GM03348 (cell line): ENCODE measurements around the gene LRP5.
"Not testable (repeated sequence)": the region's sequence is repeated elsewhere in the genome, so short reads cannot be mapped to it uniquely, and the experiment has no call there.

Source experiments
- DNase-seq: peaks from one replicate; pipeline ENCODE4 v3.0.0; 2012; ENCODE audit warnings: low spot score

LRP5 gene

GRCh38 chr11:68423481-68423880 lies 111.1 kb downstream of the LRP5 start:
- no peak for DNase-seq

GRCh38 chr11:68424101-68424632 lies 111.8 kb downstream of the LRP5 start:
- no peak for DNase-seq

DNA sequence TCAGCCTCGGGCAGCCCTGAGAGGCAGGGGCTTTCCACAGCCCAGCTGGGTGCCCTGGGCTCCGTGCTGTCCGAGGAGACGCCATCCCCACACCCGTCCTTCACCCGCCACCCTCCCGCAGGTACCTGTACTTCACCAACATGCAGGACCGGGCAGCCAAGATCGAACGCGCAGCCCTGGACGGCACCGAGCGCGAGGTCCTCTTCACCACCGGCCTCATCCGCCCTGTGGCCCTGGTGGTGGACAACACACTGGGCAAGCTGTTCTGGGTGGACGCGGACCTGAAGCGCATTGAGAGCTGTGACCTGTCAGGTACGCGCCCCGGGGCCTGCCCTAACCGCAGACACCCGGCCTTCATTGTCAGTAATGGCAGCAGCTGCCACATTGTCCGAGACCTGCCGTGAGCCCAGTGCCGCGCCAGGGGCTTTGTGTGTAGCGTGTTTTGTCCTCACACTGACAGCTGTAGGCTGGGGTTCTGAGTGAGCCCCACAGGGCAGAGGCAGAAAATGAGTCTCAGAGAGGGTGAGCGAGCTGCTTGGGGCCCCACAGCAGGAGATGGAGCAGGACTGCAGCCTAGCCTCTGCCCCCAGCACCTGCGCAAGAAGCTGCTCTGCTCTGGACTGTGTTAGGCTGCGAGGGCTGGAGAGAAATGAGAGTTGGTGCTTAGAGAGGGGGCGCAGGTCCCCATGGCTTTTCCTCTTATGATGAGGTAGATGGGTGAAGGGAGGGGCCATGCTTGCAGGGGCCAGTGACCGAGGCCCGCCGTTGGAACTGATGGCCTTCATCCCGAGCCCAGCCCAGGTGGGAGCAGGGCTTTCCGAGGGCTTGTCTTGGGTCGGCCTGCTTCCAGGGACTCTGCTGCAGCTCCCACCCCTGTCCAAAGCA lies 112.8 kb downstream of the LRP5 start:
- no peak for DNase-seq

DNA sequence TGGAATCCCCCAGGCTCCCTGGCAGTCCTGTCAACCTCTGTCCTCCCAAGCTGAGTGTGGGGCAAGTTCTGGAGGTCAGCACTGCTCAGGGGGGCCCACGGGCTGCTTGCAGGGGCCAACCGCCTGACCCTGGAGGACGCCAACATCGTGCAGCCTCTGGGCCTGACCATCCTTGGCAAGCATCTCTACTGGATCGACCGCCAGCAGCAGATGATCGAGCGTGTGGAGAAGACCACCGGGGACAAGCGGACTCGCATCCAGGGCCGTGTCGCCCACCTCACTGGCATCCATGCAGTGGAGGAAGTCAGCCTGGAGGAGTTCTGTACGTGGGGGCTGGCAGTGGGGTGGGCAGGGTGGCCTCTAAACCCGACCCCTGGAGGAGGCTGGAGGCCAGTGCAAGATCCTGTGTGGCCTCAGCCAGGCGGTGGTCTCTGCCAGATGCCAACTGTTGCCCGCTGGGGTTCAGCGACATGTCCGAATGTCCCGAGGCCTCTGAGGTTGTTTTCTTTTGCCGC lies 113.5 kb downstream of the LRP5 start:
- no peak for DNase-seq

DNA sequence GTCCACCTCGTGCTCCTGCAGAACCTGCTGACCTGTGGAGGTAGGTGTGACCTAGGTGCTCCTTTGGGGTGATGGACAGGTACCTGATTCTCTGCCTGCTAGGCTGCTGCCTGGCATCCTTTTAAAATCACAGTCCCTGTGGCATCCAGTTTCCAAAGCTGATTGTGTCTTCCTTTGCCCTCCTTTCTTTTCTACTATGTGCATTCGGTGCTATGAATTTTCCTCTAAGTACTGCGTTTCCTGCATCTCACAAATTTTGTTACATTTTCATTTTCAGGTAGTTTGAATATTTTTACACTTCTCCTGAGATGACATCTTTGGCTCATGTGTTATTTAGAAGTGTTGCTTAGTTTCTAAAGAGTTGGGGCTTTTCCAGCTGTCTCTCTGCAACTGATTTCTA lies 117.3 kb downstream of the LRP5 start:
- no peak for DNase-seq

DNA sequence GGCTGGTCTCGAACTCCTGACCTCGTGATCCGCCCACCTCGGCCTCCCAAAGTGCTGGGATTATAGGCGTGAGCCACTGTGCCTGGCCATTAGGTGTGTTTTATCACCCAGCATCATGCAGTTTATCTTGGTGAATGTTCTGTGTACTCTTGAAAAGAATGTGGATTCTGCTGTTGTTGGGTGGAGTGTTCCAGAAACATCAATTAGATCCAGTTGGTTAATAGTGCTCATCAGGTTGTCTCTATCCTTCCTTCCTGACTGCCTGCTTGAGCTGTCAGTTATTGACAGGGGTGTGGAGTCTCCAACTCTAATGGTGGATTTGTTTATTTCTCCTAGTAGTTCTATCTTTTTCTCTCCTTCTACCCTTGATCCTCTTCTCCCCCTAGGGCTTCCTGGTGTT lies 118.0 kb downstream of the LRP5 start:
- no peak for DNase-seq

GRCh38 chr11:68430801-68431200 lies 118.4 kb downstream of the LRP5 start:
- DNase-seq, result no peak

- DNase-seq, result no peak
Measured at GRCh38 chr11:68431984-68432645, 119.7 kb downstream of the LRP5 start.

DNA sequence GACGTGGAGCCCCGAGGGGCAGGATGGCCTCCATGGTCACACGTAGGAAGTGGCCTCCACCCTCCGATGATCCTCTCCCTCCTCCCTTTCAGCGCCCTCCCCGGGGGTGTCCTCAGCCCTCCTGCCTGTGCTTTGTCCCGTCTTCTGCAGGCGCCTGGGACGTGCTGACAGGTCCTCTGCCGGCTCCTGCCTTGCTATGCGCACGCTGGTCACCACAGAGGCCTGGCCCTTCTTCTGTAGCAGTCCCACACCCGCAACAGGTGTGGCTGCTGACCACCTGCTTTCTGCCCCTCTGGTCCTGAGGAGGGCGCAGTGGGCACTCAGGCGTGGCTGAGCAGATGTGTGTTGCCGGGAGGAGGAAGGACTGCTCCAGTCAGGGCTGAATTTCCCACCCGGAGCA lies 120.5 kb downstream of the LRP5 start:
- DNase-seq, result no peak

GRCh38 chr11:68433541-68433940 lies 121.2 kb downstream of the LRP5 start:
- DNase-seq, result no peak

DNA sequence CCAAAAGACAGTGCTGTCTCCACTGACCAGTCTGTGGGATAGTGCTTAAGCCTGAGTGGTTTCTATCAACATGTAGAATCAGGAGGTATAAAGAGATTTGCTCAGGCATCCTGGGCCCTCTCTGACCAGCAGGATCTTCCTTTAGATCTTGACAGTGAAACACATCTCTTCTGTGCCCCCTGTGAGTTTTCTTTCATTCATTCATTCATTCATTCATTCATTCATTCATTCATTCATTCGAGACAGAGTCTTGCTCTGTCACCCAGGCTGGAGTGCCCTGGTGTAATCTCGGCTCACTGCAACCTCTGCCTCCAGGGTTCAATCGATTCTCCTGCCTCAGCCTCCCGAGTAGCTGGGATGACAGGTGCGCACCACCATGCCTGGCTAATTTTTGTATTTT lies 121.8 kb downstream of the LRP5 start:
- DNase-seq, result not testable (repeated sequence)

- no peak for DNase-seq
Measured at GRCh38 chr11:68436162-68436888, 123.9 kb downstream of the LRP5 start.

- peak; percentile 87 for DNase-seq
Measured at GRCh38 chr11:68436985-68437926, 124.9 kb downstream of the LRP5 start.

- no peak for DNase-seq
Measured at GRCh38 chr11:68437927-68438657, 125.7 kb downstream of the LRP5 start.

DNA sequence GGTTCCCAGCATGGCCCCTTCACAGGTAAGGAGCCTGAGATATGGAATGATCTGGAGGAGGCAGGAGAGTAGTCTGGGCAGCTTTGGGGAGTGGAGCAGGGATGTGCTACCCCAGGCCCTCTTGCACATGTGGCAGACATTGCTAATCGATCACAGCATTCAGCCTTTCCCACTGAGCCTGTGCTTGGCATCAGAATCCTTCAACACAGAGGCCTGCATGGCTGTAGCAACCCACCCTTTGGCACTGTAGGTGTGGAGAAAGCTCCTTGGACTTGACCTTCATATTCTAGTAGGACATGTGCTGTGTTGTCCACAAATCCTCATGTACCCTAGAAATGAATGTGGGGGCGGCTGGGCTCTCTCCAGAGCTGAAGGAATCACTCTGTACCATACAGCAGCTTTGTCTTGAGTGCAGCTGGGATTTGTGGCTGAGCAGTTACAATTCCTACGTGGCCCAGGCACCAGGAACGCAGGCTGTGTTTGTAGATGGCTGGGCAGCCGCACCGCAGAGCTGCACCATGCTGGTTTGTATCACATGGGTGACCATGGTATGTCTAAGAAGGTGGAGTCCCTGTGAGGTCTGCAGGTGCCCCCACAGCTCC lies 126.4 kb downstream of the LRP5 start:
- no peak for DNase-seq

GRCh38 chr11:68439355-68440065 lies 127.1 kb downstream of the LRP5 start:
- DNase-seq, result no peak

DNA sequence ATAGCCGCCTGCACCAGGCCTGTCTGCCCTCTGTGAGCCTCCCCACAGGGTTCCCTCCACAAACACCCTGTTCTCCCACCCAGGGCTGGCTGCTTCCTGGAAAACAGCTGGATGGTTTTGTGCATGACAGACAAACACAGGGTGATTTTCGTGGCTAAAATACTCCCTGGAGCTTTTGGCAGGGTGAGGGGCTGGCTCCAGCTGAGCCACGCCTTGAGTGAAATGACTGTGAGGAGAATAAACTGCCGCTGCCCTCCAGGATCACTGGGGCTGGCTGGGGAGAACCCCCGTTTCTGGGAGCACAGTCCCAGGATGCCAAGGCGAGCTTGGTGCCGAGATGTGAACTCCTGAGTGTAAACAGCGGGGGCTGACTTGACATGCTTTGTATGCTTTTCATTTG lies 127.8 kb downstream of the LRP5 start:
- no peak for DNase-seq

GRCh38 chr11:68441466-68442230 lies 129.3 kb downstream of the LRP5 start:
- peak; percentile 27 for DNase-seq

DNA sequence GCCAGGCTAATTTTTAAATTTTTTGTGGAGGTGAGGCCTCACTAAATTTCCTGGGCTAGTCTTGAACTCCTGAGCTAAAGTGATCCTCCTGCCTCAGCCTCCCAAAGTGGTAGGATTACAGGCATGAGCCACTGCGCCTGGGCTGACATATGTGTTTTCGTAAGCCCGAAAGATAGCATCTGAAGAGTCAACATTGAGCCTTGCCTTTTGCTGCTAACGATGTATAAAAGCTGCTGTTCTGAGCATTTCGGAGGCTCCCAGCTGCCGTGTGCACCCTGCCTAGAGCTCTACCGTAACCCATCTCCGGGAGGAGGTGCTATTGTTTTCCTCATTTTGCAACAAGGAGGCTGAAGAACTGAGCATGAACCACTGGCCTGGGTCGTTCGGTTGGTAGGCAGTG lies 130.0 kb downstream of the LRP5 start:
- no peak for DNase-seq
